Keratinocyte (primary cell): ENCODE data around the gene RAB38. TPM values are rescaled to one million over a fixed set of nuclear protein-coding genes. Genes with fewer than 3 reads are reported as not detected.

ENCODE experiments used
- DNase-seq: peaks from one replicate; pipeline ENCODE4 v3.0.0-alpha.2; 2011; ENCODE audit warnings: low read depth, missing footprints, low spot score
- FAIRE-seq: peaks from 2 replicates; lab custom pipeline; 2011; peaks lifted over from hg19 to GRCh38; lab: Jason Lieb, UNC
- H2AFZ ChIP-seq: 2 replicates; pipeline ENCODE4 v1.6.0; 2012; ENCODE audit warnings: low read length, control low read depth, inconsistent platforms; ENCODE audit not compliant: control insufficient read depth
- H3K27ac ChIP-seq: 2 replicates; pipeline ENCODE4 v1.5.1; 2011; ENCODE audit warnings: low read length; ENCODE audit not compliant: control insufficient read depth, insufficient read depth
- H3K27me3 ChIP-seq: 3 replicates; pipeline ENCODE4 v1.6.0; 2011; ENCODE audit warnings: low read length; ENCODE audit not compliant: control insufficient read depth, insufficient read depth; ENCODE audit errors: extremely low read depth
- H3K36me3 ChIP-seq, 2 experiments: 2 replicates in 1 of 2; 3 replicates in 1 of 2; pipeline ENCODE4 v1.5.1; 2011; ENCODE audit warnings: low read length in 2 of 2, mild to moderate bottlenecking in 1 of 2; ENCODE audit not compliant: control insufficient read depth in 2 of 2, insufficient read depth in 2 of 2; ENCODE audit errors: extremely low read depth in 1 of 2
- H3K4me1 ChIP-seq: 3 replicates; pipeline ENCODE4 v1.5.1; 2011; ENCODE audit warnings: low read length; ENCODE audit not compliant: control insufficient read depth, insufficient read depth; ENCODE audit errors: extremely low read depth
- H3K4me2 ChIP-seq: 3 replicates; pipeline ENCODE4 v1.6.0; 2011; ENCODE audit warnings: low read depth, low read length; ENCODE audit not compliant: control insufficient read depth, insufficient read depth; ENCODE audit errors: extremely low read depth
- H3K4me3 ChIP-seq, 3 experiments: fragments of 200-600 bp in 1 of 3; sonication (generic) in 1 of 3; 2 replicates in 2 of 3; 3 replicates in 1 of 3; pipeline ENCODE4 v1.5.1; 2011 to 2016; ENCODE audit warnings: low read length in 3 of 3, mild to moderate bottlenecking in 3 of 3, control low read depth in 2 of 3, inconsistent platforms in 1 of 3, low read depth in 1 of 3, mixed read lengths in 1 of 3, mixed run types in 1 of 3, moderate library complexity in 1 of 3; ENCODE audit not compliant: control insufficient read depth in 2 of 3, insufficient read depth in 2 of 3; ENCODE audit errors: extremely low read depth in 1 of 3
- H3K79me2 ChIP-seq: 2 replicates; pipeline ENCODE4 v1.6.0; 2012; ENCODE audit warnings: low read length; ENCODE audit not compliant: control insufficient read depth, insufficient read depth
- H3K9ac ChIP-seq: 3 replicates; pipeline ENCODE4 v1.6.0; 2011; ENCODE audit warnings: low read length; ENCODE audit not compliant: control insufficient read depth, insufficient read depth; ENCODE audit errors: extremely low read depth
- H3K9me1 ChIP-seq: 3 replicates; pipeline ENCODE4 v1.6.0; 2011; ENCODE audit warnings: low read length; ENCODE audit not compliant: control insufficient read depth, insufficient read depth; ENCODE audit errors: extremely low read depth
- H3K9me3 ChIP-seq: 2 replicates; pipeline ENCODE4 v1.5.1; 2012; ENCODE audit warnings: low read depth, low read length; ENCODE audit not compliant: control insufficient read depth
- H4K20me1 ChIP-seq: 3 replicates; pipeline ENCODE4 v1.6.0; 2011; ENCODE audit warnings: low read length; ENCODE audit not compliant: control insufficient read depth, insufficient read depth; ENCODE audit errors: extremely low read depth
- CTCF ChIP-seq, 3 experiments: IDR thresholded peaks in 1 of 3; conservative IDR thresholded peaks in 1 of 3; optimal IDR thresholded peaks in 1 of 3; 2 replicates in 2 of 3; 3 replicates in 1 of 3; pipeline versions ENCODE3 to v1.5.1; 2011; ENCODE audit warnings: low read length in 3 of 3, mild to moderate bottlenecking in 3 of 3, moderate library complexity in 2 of 3, control low read depth in 1 of 3, inconsistent platforms in 1 of 3; ENCODE audit not compliant: insufficient read depth in 2 of 3; ENCODE audit errors: extremely low read depth in 1 of 3
- EZH2 ChIP-seq: IDR thresholded peaks from one replicate; pipeline ENCODE4 v1.6.1; 2012; ENCODE audit warnings: inconsistent platforms, mild to moderate bottlenecking, low read length, moderate library complexity
- dilution Hi-C: fragments of 300-500 bp; cut with MboI; formaldehyde crosslinking; loops from one replicate; pipeline ENCODE4 v1.7.0; 2020; ENCODE audit warnings: low sequenced_read_pairs; ENCODE audit not compliant: extremely low pct_ligation_motif_present
- polyA plus RNA-seq, 5 experiments: library from polyadenylated mRNA; depleted of rRNA in 3 of 5; stranded (reverse) in 3 of 5; stranded (forward) in 1 of 5; unstranded in 1 of 5; fragments of >200 nt; gene quantifications; 1 replicate in 1 of 5; 2 replicates in 3 of 5; 3 replicates in 1 of 5; pipeline versions ENCODE4 v1.2.1 to v1.2.3, GENCODE V29; 2011 to 2012; ENCODE audit warnings: missing spikeins in 2 of 5, low read depth in 1 of 5, low replicate concordance in 1 of 5

The RAB38 gene
- polyA plus RNA-seq, 1 donor (not counting 4 experiments of a cell fraction or from before 2014, with no cell fraction given), result 146 TPM

- dilution Hi-C loops, result no loop called here
- no peak for FAIRE-seq
Measured at GRCh38 chr11:88086297-88086696, 88.9 kb downstream of the RAB38 start.

GRCh38 chr11:88070437-88070836 lies 104.8 kb downstream of the RAB38 start:
- H4K20me1 ChIP-seq, result no peaks in the 10 kb centered on the region
- FAIRE-seq, result no peak
- no peaks in the 10 kb centered on the region for H3K36me3 ChIP-seq
- H3K4me1 ChIP-seq, result no peaks in the 10 kb centered on the region
- TF ChIP-seq CTCF (optimal IDR thresholded peaks at IDR 0.05 in 1 of 3, IDR thresholded peaks at IDR 0.05 in 1 of 3, conservative IDR thresholded peaks at IDR 0.05 in 1 of 3; ENCODE audit: extremely low read depth in 1 of 3, insufficient read depth in 2 of 3, low read length in 3 of 3) (no peak), EZH2 (no peak)
- H3K79me2 ChIP-seq, result no peaks in the 10 kb centered on the region
- no peak overlapping the region for H3K4me2 ChIP-seq
- no peak overlapping the region for H3K9ac ChIP-seq
- H3K27me3 ChIP-seq, result no peaks in the 10 kb centered on the region
- DNase-seq, result no peak
- no peak overlapping the region for H3K27ac ChIP-seq
- H3K9me3 ChIP-seq, result no peaks in the 10 kb centered on the region
- H3K9me1 ChIP-seq, result no peaks in the 10 kb centered on the region
- H3K4me3 ChIP-seq, result no peak overlapping the region
- dilution Hi-C loops, result no loop called here
- no peak overlapping the region for H2AFZ ChIP-seq

More at GRCh38 chr11:88086297-88086696, 88.9 kb downstream of the RAB38 start:
- H3K36me3 ChIP-seq, result no peaks in the 10 kb centered on the region
- TF ChIP-seq EZH2 (no peak), CTCF (optimal IDR thresholded peaks at IDR 0.05 in 1 of 3, IDR thresholded peaks at IDR 0.05 in 1 of 3, conservative IDR thresholded peaks at IDR 0.05 in 1 of 3; ENCODE audit: extremely low read depth in 1 of 3, insufficient read depth in 2 of 3, low read length in 3 of 3) (no peak)
- no peaks in the 10 kb centered on the region for H3K27me3 ChIP-seq
- H2AFZ ChIP-seq, result no peak overlapping the region
- H3K4me1 ChIP-seq, result no peaks in the 10 kb centered on the region
- H3K27ac ChIP-seq, result no peak overlapping the region
- H3K4me3 ChIP-seq, result no peak overlapping the region
- H3K9me1 ChIP-seq, result no peaks in the 10 kb centered on the region
- no peak overlapping the region for H3K4me2 ChIP-seq
- no peaks in the 10 kb centered on the region for H3K9me3 ChIP-seq
- H4K20me1 ChIP-seq, result no peaks in the 10 kb centered on the region
- H3K79me2 ChIP-seq, result no peaks in the 10 kb centered on the region
- no peak for DNase-seq
- no peak overlapping the region for H3K9ac ChIP-seq
